ENCODE measurements around the gene NEK7.

GRCh38 chr1:198261886-198262285 is 105.1 kb downstream of the NEK7 start:
- TF ChIP-seq CTCF (IDR thresholded peaks at IDR 0.05 in 4 of 5, conservative IDR thresholded peaks at IDR 0.05 in 1 of 5), result no peak
- no peak for TF ChIP-seq POLR2A (IDR thresholded peaks at IDR 0.05)
